Progenitor cell of endocrine pancreas (in vitro differentiated cells): ENCODE measurements around the gene CDH23. TPM values are rescaled to one million over a fixed set of nuclear protein-coding genes. Genes with fewer than 3 reads are reported as not detected.

Experiments
- DNase-seq: peaks from one replicate; pipeline ENCODE4 v3.0.0; 2021; ENCODE audit warnings: low spot score; ENCODE audit not compliant: unreplicated experiment
- H3K27ac Mint-ChIP-seq: 2 replicates; pipeline ENCODE4 v1.8.0; 2021; ENCODE audit warnings: mild to moderate bottlenecking, moderate library complexity, mixed read lengths
- H3K27me3 Mint-ChIP-seq: 2 replicates; pipeline ENCODE4 v1.8.0; 2021; ENCODE audit warnings: mixed read lengths
- H3K36me3 Mint-ChIP-seq: 2 replicates; pipeline ENCODE4 v1.8.0; 2022; ENCODE audit warnings: mixed read lengths; ENCODE audit not compliant: insufficient read depth
- H3K4me1 Mint-ChIP-seq: 2 replicates; pipeline ENCODE4 v1.8.0; 2021; ENCODE audit warnings: low read depth, mixed read lengths
- H3K4me3 Mint-ChIP-seq: 2 replicates; pipeline ENCODE4 v1.8.0; 2021; ENCODE audit warnings: low read depth, mild to moderate bottlenecking, moderate library complexity, mixed read lengths
- H3K9me3 Mint-ChIP-seq: 2 replicates; pipeline ENCODE4 v1.8.0; 2021; ENCODE audit warnings: low read depth, mixed read lengths
- total RNA-seq: library from RNA; stranded (reverse); gene quantifications from 2 replicates; pipeline ENCODE4 v1.2.1, GENCODE V29; 2021
- TF ChIP-seq, protein P1 (sequence below): fragments of 200-600 bp; sonication (generic); IDR thresholded peaks from one replicate; pipeline ENCODE4 v1.5.0; 2021; ENCODE audit warnings: antibody characterized with exemption, mild to moderate bottlenecking; ENCODE audit not compliant: unreplicated experiment

Gene CDH23
- total RNA-seq, 1 donor from 2014 or later = 0.43 TPM

DNA sequence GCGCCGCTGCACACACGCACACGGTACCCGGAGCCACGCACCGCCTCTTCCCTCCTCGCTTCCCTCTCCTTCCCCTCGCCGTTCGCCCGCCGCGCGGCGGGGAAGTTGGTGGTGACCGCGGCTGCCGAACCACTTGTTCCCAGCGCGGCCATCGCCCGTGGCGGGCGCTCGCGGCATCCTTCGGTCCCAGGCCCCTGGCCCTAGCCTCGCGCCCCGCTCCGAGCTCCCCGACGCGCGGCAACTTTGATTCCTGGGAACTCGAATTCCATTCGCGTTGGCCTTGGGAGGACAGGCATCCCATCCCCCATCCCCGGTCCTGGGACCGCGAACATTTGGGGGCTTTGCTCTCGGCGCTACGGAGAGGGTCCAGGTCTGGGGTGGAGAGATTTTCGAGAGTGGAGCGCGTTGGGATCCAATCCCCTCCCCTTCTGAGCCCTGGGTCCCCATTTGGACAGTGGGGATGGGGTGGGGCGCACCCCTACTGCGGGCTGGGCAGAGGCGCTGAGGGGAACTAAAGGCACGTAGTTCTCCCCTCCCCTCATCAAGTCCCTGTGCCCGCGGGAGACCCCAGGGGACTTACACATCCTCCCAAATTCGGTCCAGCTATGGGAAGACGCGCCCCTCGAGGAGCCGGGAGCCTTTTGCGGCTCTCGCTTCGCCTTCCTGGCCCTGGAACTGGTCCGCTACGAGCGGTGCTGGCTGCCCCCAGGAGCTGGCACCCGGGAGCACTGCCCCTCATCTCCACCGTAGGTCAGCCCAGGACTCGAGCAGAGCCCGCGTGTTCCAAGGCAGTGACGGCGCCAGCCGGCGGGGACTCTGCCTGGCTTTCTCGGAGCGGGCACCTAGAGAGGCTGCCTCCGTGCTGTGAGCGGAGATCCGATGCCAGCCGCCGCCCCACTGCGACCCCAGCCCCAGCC lies 834 bp downstream of the CDH23 start:
- no peaks in the 10 kb centered on the region for H3K36me3 Mint-ChIP-seq
- H3K27ac Mint-ChIP-seq = no peak overlapping the region
- peaks cover 1% of the 10 kb centered on the region for H3K4me1 Mint-ChIP-seq
- TF ChIP-seq, protein P1, sequence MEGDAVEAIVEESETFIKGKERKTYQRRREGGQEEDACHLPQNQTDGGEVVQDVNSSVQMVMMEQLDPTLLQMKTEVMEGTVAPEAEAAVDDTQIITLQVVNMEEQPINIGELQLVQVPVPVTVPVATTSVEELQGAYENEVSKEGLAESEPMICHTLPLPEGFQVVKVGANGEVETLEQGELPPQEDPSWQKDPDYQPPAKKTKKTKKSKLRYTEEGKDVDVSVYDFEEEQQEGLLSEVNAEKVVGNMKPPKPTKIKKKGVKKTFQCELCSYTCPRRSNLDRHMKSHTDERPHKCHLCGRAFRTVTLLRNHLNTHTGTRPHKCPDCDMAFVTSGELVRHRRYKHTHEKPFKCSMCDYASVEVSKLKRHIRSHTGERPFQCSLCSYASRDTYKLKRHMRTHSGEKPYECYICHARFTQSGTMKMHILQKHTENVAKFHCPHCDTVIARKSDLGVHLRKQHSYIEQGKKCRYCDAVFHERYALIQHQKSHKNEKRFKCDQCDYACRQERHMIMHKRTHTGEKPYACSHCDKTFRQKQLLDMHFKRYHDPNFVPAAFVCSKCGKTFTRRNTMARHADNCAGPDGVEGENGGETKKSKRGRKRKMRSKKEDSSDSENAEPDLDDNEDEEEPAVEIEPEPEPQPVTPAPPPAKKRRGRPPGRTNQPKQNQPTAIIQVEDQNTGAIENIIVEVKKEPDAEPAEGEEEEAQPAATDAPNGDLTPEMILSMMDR = no peak
- H3K4me3 Mint-ChIP-seq = peak overlapping the region; percentile 35
- H3K27me3 Mint-ChIP-seq = peaks cover 84% of the 10 kb centered on the region
- no peaks in the 10 kb centered on the region for H3K9me3 Mint-ChIP-seq
- DNase-seq = no peak

DNA sequence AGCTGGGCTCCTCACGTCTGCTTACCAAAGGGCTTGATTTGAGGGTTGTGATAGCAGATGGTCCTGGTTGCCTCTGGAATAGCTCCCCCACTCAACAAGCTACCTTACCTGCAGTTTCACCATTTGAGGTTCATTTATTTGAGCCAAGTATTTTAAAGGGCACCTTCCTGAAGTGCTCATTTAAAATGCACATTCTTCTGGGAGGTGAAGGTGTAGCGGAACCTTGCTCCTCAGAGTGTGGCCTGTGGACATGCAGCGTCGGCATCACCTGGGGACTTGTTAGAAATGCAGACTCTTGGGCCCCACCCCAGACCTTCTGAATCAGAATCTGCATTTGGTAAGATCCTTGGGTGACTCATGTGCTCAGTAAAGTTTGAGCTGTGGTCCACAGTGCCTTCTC lies 2.3 kb downstream of the CDH23 start:
- H3K4me3 Mint-ChIP-seq = no peak overlapping the region
- H3K27me3 Mint-ChIP-seq = peaks cover 71% of the 10 kb centered on the region
- no peaks in the 10 kb centered on the region for H3K36me3 Mint-ChIP-seq
- TF ChIP-seq, protein P1 = no peak
- no peak for DNase-seq
- H3K9me3 Mint-ChIP-seq = no peaks in the 10 kb centered on the region
- peaks cover 1% of the 10 kb centered on the region for H3K4me1 Mint-ChIP-seq
- no peak overlapping the region for H3K27ac Mint-ChIP-seq

DNA sequence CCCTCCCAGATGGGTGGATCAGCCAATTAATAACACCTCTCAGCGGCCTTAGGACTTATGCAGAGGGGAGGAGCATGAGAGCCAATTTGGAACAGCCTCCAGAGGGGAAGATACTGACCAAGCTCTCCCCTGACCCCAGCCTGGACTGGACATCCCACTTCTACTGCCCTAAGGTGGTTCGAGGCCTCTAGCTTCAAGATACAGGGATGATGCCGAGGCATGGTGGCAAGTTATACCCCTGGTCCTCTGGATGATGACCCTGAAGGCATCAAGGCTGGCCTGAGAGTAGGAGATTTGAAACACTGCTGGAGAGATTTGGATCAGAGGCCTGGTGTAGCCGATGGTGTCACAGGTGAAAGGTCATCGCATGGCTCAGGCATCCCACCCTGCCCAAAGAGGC lies 3.2 kb downstream of the CDH23 start:
- Mint-ChIP-seq H3K9me3 (no peaks in the 10 kb centered on the region), H3K27ac (no peak overlapping the region), H3K36me3 (no peaks in the 10 kb centered on the region), H3K27me3 (peaks cover 71% of the 10 kb centered on the region), H3K4me1 (peaks cover 1% of the 10 kb centered on the region), H3K4me3 (no peak overlapping the region)
- TF ChIP-seq, protein P1 = no peak
- no peak for DNase-seq

DNA sequence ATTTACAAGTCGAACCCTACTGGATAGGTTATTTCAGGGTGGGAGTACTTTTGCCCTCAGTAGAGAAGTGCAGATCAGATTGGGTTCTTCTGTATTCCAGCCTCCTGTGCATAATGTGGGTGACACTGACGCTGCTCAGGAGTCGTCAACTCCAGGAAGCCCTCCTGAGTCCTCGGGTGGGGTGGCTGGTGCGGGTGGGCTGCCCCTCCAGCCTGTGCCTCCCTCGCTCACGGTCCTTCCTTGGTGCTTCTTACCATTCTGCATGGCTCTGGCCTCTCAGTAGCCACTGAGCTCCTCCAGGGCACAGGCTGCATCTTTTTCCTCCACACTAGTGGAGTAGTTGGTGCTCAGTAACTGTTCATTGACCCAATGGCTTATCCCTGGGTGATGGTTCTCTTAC lies 4.3 kb downstream of the CDH23 start:
- Mint-ChIP-seq H3K9me3 (no peaks in the 10 kb centered on the region), H3K4me1 (peaks cover 1% of the 10 kb centered on the region), H3K27ac (no peak overlapping the region), H3K4me3 (no peak overlapping the region), H3K27me3 (peaks cover 64% of the 10 kb centered on the region), H3K36me3 (no peaks in the 10 kb centered on the region)
- TF ChIP-seq, protein P1 = no peak
- DNase-seq = no peak

DNA sequence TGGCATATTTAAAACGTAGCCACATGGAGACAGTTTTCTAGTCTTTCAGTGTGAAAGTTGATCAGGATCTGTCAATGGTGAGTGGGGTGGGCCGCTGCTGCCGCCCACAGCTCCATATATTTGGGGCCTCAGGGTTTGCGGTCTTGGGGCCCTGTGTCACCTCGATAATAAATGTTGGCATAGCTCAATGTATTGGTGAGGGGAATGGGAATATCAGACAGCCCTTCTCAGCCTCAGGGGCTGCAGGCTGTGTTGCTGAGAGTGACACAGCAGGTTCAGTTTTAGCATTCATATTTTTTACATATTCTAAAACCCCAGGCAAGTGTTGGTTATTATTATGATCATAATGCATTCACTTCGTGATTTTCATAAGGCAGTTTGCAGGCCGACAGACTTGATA lies 5.3 kb downstream of the CDH23 start:
- H3K27ac Mint-ChIP-seq = no peak overlapping the region
- H3K9me3 Mint-ChIP-seq = no peaks in the 10 kb centered on the region
- peaks cover 1% of the 10 kb centered on the region for H3K4me1 Mint-ChIP-seq
- peaks cover 66% of the 10 kb centered on the region for H3K27me3 Mint-ChIP-seq
- H3K36me3 Mint-ChIP-seq = no peaks in the 10 kb centered on the region
- H3K4me3 Mint-ChIP-seq = no peak overlapping the region
- TF ChIP-seq, protein P1 = no peak
- no peak for DNase-seq
